Transverse colon (tissue), 4 donors: ENCODE results near the gene TMEM238. TPM values are rescaled to one million over a fixed set of nuclear protein-coding genes. Genes with fewer than 3 reads are reported as not detected.
"Not testable (repeated sequence)": the region's sequence is repeated elsewhere in the genome, so short reads cannot be mapped to it uniquely, and the experiment has no call there.

Experiments
- DNase-seq: peaks from one replicate; pipeline ENCODE4 v3.0.0-alpha.2; 2019
- H3K27ac ChIP-seq, 4 donors: fragments of 200-600 bp; sonication (generic); 2 replicates each; pipeline ENCODE4 v1.5.1; 2016 to 2018; ENCODE audit warnings: inconsistent platforms in 4 of 4
- H3K27me3 ChIP-seq: fragments of 200-600 bp; sonication (generic); 2 replicates; pipeline ENCODE4 v1.5.1; 2017; ENCODE audit warnings: inconsistent platforms
- H3K36me3 ChIP-seq, 4 donors: fragments of 200-600 bp; sonication (generic); 2 replicates each; pipeline ENCODE4 v1.5.1; 2017 to 2019; ENCODE audit warnings: inconsistent platforms in 4 of 4
- H3K4me1 ChIP-seq, 4 donors: fragments of 200-600 bp; sonication (generic); 2 replicates each; pipeline ENCODE4 v1.5.1; 2017 to 2020; ENCODE audit warnings: inconsistent platforms in 4 of 4
- H3K4me3 ChIP-seq, 4 donors: fragments of 200-600 bp; sonication (generic); 1 replicate in 1 of 4; 2 replicates in 3 of 4; pipeline versions ENCODE4 v1.5.1 to v1.6.1; 2017 to 2019; ENCODE audit warnings: inconsistent platforms in 4 of 4
- H3K9me3 ChIP-seq, 2 donors: fragments of 200-600 bp; sonication (generic); 2 replicates each; pipeline ENCODE4 v1.5.1; 2017 to 2019; ENCODE audit warnings: inconsistent platforms in 2 of 2
- EP300 ChIP-seq: sonication (generic); formaldehyde crosslinking; IDR thresholded peaks from one replicate; pipeline ENCODE4 v1.6.1; 2017; ENCODE audit warnings: antibody characterized with exemption, low read depth
- POLR2A ChIP-seq: fragments of 450-650 bp; IDR thresholded peaks from one replicate; pipeline ENCODE4 v1.6.1; 2016; ENCODE audit warnings: antibody characterized with exemption, mild to moderate bottlenecking, moderate library complexity
- POLR2AphosphoS5 ChIP-seq, 3 donors: sonication (generic); formaldehyde crosslinking; IDR thresholded peaks; one replicate each; pipeline ENCODE4 v1.6.1; 2016; ENCODE audit warnings: antibody characterized with exemption in 3 of 3
- WGBS, 2 donors: methylation state at CpG; one replicate each; pipeline ENCODE4 v1.1.5; 2018; ENCODE audit warnings: low coverage in 1 of 2; 5-methylcytosine and 5-hydroxymethylcytosine counted together
- in situ Hi-C, 4 donors: fragments of 200-750 bp; cut with MboI; loops; one replicate each; pipeline versions ENCODE4 v1.15.0 to v1.15.1; 2017; ENCODE audit warnings: low sequenced_read_pairs in 3 of 4, low pct_ligation_motif_present in 1 of 4, low pct_unique_long_range_greater_than_20kb in 1 of 4
- intact Hi-C: fragments of 100-400 bp; cut with DNase I; formaldehyde crosslinking; loops from one replicate; pipeline ENCODE4 v1.15.1; 2023; ENCODE audit warnings: low total_unique reads
- total RNA-seq, 4 donors: library from RNA; depleted of rRNA; stranded (reverse); fragments of >200 nt; gene quantifications; one replicate each; pipeline ENCODE4 v1.1.0, GENCODE V29; 2016
- TF ChIP-seq, protein P1 (sequence below), 5 experiments: fragments of 200-600 bp in 3 of 5; fragments of 450-650 bp in 2 of 5; sonication (generic) in 3 of 5; IDR thresholded peaks; 1 replicate in 2 of 5; 2 replicates in 3 of 5; pipeline ENCODE4 v1.5.1; 2016 to 2017; ENCODE audit warnings: antibody characterized with exemption in 5 of 5, inconsistent platforms in 3 of 5, mild to moderate bottlenecking in 2 of 5, moderate library complexity in 1 of 5

The TMEM238 gene
- total RNA-seq, 4 donors from 2014 or later, result 12.0 to 199 (median 42.5) TPM

GRCh38 chr19:55426042-55426441, 42.0 kb upstream of the TMEM238 start:
- Histone ChIP-seq H3K9me3 (no peaks in the 10 kb centered on the region), H3K27ac (no peak overlapping the region), H3K4me3 (no peak overlapping the region), H3K36me3 (no peaks in the 10 kb centered on the region), H3K4me1 (no peaks in the 10 kb centered on the region), H3K27me3 (peaks cover 46% of the 10 kb centered on the region)
- WGBS, 2 donors, result 29 to 64% methylated on average over 2 of the region's 2 CpGs
- intact Hi-C loops (no loop called here), in situ Hi-C loops (loop anchor here in 2 of 4 donors (10.0 kb wide), 1 partner anchor 281 kb away; the partner anchor contains the start of gene TNNT1 (in 2 of the 2))
- TF ChIP-seq POLR2A (no peak), EP300 (no peak), POLR2AphosphoS5 (IDR thresholded peaks at IDR 0.05) (no peak)
- TF ChIP-seq, protein P1, sequence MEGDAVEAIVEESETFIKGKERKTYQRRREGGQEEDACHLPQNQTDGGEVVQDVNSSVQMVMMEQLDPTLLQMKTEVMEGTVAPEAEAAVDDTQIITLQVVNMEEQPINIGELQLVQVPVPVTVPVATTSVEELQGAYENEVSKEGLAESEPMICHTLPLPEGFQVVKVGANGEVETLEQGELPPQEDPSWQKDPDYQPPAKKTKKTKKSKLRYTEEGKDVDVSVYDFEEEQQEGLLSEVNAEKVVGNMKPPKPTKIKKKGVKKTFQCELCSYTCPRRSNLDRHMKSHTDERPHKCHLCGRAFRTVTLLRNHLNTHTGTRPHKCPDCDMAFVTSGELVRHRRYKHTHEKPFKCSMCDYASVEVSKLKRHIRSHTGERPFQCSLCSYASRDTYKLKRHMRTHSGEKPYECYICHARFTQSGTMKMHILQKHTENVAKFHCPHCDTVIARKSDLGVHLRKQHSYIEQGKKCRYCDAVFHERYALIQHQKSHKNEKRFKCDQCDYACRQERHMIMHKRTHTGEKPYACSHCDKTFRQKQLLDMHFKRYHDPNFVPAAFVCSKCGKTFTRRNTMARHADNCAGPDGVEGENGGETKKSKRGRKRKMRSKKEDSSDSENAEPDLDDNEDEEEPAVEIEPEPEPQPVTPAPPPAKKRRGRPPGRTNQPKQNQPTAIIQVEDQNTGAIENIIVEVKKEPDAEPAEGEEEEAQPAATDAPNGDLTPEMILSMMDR (IDR thresholded peaks at IDR 0.05), result no peak
- DNase-seq, result no peak

DNA sequence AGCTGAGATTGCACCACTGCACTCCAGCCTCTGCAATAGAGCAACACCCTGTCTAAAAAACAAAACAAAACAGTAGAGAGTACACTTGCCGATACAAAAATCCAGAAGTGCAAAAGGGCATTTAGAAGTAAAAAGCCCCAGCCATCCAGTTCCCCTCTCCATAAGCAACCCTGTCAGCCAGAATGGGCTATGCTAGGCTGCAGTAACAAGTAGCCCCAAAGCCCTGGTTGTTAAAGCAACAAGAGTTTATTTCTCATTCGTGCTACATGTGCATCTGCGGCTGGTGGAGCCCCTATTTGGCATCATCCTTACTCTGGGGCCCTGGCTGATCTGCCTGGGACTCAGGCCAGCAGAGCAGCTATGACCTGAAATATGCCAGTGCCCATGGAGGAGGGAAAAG, 40.4 kb upstream of the TMEM238 start:
- WGBS, 2 donors, result 81 to 100% methylated on average over 1 to 3 of the region's 3 CpGs
- in situ Hi-C loops (loop anchor here in 3 of 4 donors (10.0 to 25.0 kb wide), 2 partner anchors 137 to 280 kb away; partner anchors contain the start of genes BRSK1 (in 2 of the 3), HSPBP1 (in 2 of the 3) and TNNT1 (in 2 of the 3)), intact Hi-C loops (no loop called here)
- TF ChIP-seq POLR2A, result no peak
- TF ChIP-seq EP300, result no peak
- TF ChIP-seq, protein P1 (IDR thresholded peaks at IDR 0.05), result no peak
- TF ChIP-seq POLR2AphosphoS5 (IDR thresholded peaks at IDR 0.05), result no peak
- Histone ChIP-seq H3K27me3 (peaks cover 39% of the 10 kb centered on the region), H3K27ac (no peak overlapping the region), H3K36me3 (no peaks in the 10 kb centered on the region), H3K4me3 (no peak overlapping the region), H3K4me1 (no peaks in the 10 kb centered on the region), H3K9me3 (no peaks in the 10 kb centered on the region)
- no peak for DNase-seq

DNA sequence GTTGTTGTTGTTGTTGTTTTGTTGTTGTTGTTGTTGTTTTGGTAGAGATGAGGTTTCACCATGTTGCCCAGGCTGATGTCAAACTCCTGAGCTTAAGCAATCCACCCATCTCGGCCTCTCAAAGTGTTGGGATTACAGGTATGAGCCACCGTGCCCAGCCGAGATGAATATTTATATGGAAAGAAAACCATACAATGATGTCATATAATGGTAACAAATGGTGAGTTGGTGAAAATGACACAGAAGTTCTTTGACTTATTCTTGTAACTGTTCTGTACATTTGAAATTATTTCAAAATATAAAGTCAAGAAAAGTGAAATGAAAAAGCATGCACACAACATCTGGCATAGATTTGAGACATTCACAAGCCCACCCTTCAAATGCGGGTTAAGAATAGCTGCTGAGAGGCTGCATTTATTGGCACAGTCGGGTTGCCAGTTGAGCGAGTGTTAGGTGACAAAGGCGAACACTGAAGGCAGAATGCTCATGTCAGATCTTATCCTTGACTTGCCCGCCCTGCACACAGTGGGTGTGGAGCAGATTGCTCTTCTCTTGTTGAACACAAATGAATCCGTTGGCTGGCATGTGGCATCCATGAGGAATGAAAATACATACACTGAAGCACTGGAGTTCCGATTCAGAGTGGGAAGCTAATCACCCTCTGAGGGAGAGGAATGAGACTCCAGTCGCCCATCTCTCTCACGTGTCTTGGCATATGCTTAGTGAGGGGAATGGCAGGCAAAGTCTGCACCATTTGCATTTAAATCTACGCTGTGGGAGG, 39.3 kb upstream of the TMEM238 start:
- Histone ChIP-seq H3K4me3 (no peak overlapping the region), H3K36me3 (no peaks in the 10 kb centered on the region), H3K27ac (no peak overlapping the region), H3K4me1 (no peaks in the 10 kb centered on the region), H3K9me3 (no peaks in the 10 kb centered on the region), H3K27me3 (peaks cover 38% of the 10 kb centered on the region)
- TF ChIP-seq POLR2A (no peak), POLR2AphosphoS5 (IDR thresholded peaks at IDR 0.05) (no peak), EP300 (no peak)
- TF ChIP-seq, protein P1 (IDR thresholded peaks at IDR 0.05), result no peak
- WGBS, 2 donors, result 66 to 69% methylated on average over 12 to 13 of the region's 13 CpGs
- in situ Hi-C loops (loop anchor here in 3 of 4 donors (10.0 to 25.0 kb wide), 2 partner anchors 136 to 279 kb away; partner anchors contain the start of genes BRSK1 (in 2 of the 3), HSPBP1 (in 2 of the 3) and TNNT1 (in 2 of the 3)), intact Hi-C loops (no loop called here)
- DNase-seq, result no peak

DNA sequence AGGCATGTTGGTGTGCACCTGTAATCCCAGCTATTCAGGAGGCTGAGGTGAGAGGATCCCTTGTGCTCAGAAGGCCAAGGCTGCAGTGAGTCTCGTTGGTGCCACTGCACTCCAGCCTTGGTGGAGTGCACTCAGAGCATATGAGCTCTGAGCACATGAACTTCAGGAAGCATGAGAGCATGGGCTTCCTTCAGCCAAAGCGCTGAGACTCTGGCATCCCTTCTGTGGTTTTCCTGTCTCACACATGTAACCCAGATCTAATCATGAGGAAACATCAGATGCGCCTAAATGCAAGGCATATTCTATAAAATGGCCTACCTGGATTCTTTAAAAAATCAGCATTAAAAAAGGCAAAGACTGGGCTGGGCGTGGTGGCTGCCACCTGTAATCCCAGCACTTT, 37.2 kb upstream of the TMEM238 start:
- H3K9me3 ChIP-seq, H3K4me1 ChIP-seq, DNase-seq, H3K27ac ChIP-seq, intact Hi-C loops, H3K36me3 ChIP-seq, H3K4me3 ChIP-seq: not testable (repeated sequence)
- in situ Hi-C loops, result loop anchor here in 3 of 4 donors (10.0 to 25.0 kb wide), 2 partner anchors 134 to 276 kb away; partner anchors contain the start of genes BRSK1 (in 2 of the 3), HSPBP1 (in 2 of the 3) and TNNT1 (in 2 of the 3)
- 65 to 66% methylated on average over 4 of the region's 4 CpGs for WGBS, 2 donors
- peaks cover 26% of the 10 kb centered on the region for H3K27me3 ChIP-seq
